Stimulated activated naive CD4-positive, alpha-beta T cell (primary cell): ENCODE measurements around the gene NEMF.
"Not testable (repeated sequence)": the region's sequence is repeated elsewhere in the genome, so short reads cannot be mapped to it uniquely, and the experiment has no call there.

Experiments used
- DNase-seq, 6 experiments: peaks; one replicate each; lab custom pipeline; 2025; lab: John Stamatoyannopoulos, UW

NEMF gene

DNA sequence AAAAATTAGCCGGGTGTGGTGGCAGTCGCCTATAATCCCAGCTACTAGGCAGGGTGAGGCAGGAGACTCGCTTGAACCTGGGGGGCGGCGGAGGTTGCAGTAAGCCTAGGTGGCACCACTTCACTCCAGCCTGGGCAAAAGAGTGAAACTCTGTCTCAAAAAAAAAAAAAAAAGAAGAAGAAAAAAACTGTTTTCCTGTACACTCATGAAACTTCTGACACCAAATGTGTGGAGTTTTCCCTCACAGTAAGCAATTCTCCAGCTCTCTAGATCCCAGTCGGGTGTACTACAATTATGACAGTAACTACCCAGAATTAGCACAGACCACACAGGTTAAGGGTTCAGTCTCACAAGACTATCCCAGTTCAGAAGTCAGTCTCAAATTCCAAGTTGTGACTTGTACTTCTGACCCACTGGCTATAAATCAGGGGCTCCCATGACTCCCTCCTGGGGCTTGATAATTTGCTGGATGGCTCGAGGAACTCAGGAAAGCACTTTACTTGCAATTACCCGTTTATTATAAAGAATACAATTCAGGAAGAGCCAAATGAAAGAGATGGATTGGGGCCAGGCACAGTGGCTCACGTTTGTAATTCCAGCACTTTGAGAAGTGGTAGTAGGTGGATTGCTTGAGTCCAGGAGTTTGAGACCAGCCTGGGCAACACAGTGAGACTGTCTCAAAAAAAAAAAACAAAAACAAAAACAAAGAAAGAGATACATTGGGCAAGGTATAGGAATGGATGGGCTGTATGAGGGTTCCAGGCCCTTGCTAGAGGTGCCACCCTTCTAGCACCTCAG lies 27.9 kb upstream of the NEMF start:
- DNase-seq: peak in 2 of 6 experiments; percentile 24 to 32

DNA sequence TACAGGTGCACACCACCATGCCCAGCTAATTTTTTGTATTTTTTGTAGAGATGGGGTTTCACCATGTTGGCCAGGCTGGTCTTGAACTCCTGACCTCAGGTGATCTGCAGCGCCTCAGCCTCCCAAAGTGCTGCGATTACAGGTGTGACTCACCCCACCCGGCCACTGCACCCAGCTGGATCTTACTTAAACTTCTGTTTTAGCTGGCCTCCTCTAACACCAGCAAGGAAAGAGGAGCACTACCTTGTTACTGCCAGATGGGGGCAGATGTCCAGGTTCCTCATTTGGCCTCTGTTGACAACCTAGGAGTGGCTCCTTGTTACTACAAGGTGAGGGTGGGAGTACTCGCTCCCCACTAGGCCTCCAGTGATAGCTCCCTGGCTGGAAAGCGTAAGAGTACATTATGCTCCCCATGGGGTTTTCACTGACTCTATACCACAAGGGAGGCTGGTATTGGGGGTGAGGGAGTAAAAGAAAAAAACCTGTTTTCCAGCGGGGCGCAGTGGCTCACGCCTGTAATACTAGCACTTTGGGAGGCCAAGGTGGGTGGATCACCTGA lies 27.1 kb upstream of the NEMF start:
- DNase-seq: peak in 4 of 6 experiments; percentile 21 to 56 (median 42)

- DNase-seq: no peak
Observed at GRCh38 chr14:49876563-49877127, 24.1 kb upstream of the NEMF start.

- DNase-seq: no peak
Observed at GRCh38 chr14:49875640-49876198, 23.1 kb upstream of the NEMF start.

GRCh38 chr14:49873548-49873947 lies 21.0 kb upstream of the NEMF start:
- DNase-seq: not testable (repeated sequence)

DNA sequence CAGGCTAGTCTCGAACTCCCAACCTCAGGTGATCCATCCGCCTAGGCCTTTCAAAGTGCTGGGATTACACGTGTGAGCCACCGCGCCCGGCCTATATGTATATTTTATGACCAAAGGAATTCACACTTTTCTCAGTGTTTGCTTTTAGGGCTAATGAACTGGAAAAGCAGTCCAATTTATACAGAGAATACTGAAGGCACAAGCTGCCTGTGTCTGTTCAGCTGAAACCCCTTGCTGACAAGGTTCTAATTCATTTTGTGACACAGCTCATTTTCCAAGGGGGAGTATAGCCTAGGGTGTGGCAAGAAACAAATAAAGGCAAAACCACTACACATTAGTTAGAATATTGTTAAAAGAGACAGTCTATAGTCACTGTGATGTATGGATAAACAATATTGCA lies 18.3 kb upstream of the NEMF start:
- DNase-seq: no peak

- no peak for DNase-seq
Observed at GRCh38 chr14:49868720-49869114, 16.1 kb upstream of the NEMF start.

- peak; percentile 96 to 97 (median 96) for DNase-seq
Observed at GRCh38 chr14:49867831-49868719, 15.5 kb upstream of the NEMF start.

DNA sequence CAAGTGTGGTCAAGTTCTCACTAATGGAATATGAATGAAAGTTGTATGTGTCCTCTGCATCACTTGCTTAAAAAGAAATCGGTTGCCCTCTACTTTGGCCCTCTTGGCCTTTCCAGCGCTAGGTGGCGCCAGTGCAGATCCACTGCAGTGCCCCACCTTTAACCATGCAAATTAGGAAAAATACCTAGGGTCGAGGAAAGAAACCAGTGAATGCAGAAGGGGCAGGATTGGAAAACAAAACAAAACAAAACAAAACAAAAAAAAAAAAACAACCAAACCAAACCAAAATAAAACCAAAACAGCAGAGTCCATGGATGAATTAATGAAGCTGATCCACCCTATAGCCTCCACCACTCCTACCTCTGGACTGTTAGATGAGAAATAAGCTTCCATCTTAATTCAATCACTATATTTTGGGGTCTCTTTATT lies 12.9 kb upstream of the NEMF start:
- peak; percentile 27 to 73 (median 58) for DNase-seq

DNA sequence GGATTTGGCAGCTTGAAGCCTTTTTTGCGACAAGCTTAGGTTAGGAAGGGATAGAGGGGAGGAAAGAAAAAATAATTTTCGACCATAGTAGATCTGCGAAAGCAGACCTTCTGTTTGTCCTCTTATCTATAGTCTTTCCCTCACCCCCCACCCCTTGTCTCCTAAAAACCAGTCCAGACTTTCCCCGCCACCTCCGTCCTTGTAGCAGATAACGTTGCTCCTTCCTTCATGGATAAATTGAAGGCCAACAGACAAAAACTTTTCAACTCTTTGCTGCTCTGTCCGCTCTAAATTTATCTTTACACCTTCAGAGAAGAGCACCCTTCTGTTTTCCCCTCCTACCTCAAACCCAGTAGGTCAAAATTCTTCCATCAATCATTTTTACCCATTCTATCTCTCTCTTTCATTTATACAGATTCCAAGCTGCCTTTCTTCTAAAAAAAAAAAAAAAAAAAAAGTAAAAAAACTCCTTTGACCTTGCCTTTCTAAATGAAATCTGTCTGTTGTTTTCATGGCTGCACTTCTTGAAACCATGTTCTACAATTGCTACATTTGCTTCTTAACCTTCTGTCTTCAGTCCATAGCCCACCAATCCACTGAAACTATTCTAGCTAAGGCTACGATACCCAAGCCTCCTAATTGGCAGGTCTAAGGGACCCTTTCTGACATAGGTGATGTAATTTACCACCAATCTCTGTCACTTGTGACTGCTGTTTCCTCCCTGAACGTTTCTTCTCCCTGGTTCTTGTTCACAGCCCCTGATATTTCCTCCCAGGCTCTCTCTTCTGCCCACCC lies 11.1 kb upstream of the NEMF start:
- peak in 3 of 6 experiments; percentile 27 to 47 (median 35) for DNase-seq

GRCh38 chr14:49862089-49862673 lies 9.6 kb upstream of the NEMF start:
- peak; percentile 78 to 96 (median 82) for DNase-seq

- peak in 5 of 6 experiments; percentile 34 to 94 (median 77) for DNase-seq
Observed at GRCh38 chr14:49861699-49862088, 9.1 kb upstream of the NEMF start.

DNA sequence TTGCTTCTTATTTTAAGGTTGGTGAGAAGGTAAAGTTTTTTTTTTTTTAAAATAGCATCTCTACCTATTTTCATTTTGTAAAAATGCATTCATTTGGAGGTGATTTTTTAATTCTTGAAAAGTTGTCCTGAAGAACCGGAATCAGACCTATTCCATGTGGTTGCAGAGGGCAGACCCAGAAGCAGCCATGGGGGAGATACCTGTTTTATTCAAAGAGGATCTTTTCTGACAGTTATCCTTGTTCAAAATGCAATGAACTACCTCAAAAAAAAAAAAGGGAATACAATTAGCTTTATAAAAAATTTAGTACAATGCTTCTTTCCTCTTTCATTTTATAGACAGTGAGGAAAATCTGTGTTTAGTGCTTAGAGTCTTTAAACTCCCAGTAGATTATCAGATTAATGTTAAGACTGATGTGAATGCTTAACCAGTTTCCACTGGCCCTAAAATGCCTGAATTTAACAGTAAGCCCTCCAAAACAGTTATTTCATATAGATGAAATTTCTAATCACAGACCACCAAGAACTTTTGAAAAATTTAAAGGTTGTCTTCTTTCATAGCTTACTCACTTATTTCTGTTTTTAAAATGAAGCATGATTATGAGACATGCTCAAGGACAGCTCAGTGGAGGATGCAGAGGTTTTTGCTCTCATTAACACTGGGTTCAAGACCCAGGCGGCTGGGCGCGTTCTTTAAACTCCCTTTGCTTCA lies 8.6 kb upstream of the NEMF start:
- no peak for DNase-seq

DNA sequence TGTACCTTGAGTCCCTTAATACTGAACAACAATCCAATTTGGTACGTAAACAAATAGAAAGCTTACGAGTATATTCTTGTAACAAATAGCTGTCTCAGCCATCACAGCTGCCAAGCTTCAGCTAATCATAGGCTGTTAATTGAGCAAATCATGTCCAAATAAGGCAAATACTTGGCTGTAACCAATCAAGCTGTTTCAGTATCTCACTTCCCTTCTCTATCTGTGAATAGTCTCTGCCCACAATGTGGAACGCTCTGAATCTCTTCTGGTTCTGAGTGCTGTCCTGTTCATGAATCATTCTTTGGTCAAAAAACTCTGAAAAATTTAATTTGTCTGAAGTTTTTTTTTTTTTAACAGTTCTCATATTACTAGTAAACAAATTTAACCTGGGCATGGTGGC lies 5.8 kb upstream of the NEMF start:
- no peak for DNase-seq

DNA sequence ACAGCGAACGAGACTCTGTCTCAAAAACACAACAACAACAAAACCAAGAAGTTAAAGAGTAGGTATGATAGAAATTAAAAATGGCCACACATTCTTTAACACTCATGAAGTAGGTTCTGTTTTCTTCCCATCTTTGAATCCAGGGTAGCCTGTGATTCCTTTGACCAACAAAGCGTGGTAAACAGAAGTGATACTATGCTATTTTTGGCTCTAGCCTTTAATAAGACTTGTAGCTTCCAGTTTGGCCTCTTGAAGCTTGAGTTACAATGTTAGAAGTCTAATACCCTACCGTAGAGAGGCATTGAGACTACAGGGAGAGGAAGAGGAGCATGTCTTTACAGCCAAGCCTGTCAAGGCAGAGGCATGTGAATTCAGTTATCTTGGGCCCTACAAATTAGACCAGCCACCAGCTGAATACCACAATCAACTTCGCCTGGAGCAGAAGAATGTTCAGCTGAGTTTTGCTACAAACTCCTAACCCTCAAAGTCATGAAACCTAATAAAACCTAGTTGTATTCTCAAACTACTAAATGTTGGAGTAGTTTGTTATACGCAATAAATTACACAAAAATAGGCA lies 4.9 kb upstream of the NEMF start:
- DNase-seq: no peak

DNA sequence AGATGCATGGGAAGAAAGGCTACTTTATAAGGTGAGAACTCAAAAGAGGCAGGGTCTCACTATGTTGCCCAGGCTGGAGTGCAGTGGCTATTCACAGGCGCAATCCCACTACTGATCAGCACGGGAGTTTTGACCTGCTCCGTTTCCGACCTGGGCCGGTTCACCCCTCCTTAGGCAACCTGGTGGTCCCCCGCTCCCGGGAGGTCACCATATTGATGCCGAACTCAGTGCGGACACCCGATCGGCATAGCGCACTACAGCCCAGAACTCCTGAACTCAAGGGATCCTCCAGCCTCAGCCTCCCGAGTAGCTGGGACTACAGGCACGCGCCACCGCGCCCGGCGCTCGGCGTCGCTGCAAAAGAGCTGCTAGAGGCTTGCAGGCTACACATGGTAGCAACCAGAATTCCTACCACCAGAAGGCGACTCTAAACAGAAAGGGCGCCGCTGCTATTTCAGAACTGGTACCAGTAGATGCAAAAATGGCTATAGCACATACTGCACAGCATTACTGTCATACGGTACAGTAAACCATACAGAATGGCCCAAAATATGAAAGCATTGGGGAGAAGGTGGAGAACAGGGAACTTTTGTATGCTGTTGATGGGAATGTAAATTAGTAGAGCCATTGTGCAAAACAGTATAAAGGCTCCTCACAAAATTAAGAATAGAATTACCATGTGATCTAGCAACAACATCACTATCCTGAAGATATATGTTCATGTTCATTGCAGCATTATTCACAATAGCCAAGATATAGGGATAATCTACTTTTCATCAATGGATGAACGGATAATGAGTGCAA lies 1.2 kb upstream of the NEMF start:
- peak; percentile 58 to 76 (median 64) for DNase-seq

- DNase-seq: no peak
Observed at GRCh38 chr14:49853158-49853477, 530 bp upstream of the NEMF start.

DNA sequence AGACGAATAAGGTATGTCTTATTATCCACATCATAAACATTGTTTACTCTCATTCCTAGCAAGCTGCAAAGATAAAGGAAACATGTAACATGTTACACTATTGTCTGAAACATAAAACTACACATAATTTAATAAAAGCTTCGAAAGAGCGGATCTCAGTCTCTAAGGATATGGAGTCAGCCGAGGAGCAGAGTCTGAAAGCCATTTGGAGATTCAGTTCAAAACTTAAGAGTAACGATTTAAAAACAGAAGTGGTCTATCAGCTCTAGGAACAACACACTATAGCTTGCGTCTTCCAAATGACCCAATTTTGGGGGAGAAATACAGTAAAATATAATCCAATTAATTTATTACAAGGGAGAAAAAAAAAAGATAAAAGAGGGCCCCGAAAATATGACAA lies 775 bp downstream of the NEMF start:
- no peak for DNase-seq
